Spleen (tissue), 11 donors: Measurements from ENCODE around the gene DGKB. TPM values are rescaled to one million over a fixed set of nuclear protein-coding genes. Genes with fewer than 3 reads are reported as not detected.

Experiments used
- DNase-seq: peaks from one replicate; pipeline ENCODE4 v3.0.0-alpha.2; 2020
- H3K27ac ChIP-seq, 8 donors: fragments of 200-600 bp; sonication (generic) in 7 of 8; 1 replicate in 4 of 8; 2 replicates in 4 of 8; pipeline versions ENCODE4 v1.5.0 to v1.8.0; 2016 to 2021; ENCODE audit warnings: inconsistent platforms in 4 of 8, mild to moderate bottlenecking in 4 of 8, moderate library complexity in 1 of 8
- H3K27me3 ChIP-seq, 7 donors: fragments of 200-600 bp; sonication (generic) in 6 of 7; replicated peaks in 1 of 7; 1 replicate in 4 of 7; 2 replicates in 3 of 7; pipeline versions ENCODE4 v1.5.0 to v1.8.0; 2016 to 2021; ENCODE audit warnings: inconsistent platforms in 3 of 7, mild to moderate bottlenecking in 1 of 7
- H3K36me3 ChIP-seq, 6 donors: fragments of 200-600 bp; sonication (generic) in 5 of 6; 1 replicate in 4 of 6; 2 replicates in 2 of 6; pipeline versions ENCODE4 v1.5.0 to v1.8.0; 2016 to 2021; ENCODE audit warnings: inconsistent platforms in 2 of 6
- H3K4me1 ChIP-seq, 6 donors: fragments of 200-600 bp; sonication (generic) in 5 of 6; 1 replicate in 3 of 6; 2 replicates in 3 of 6; pipeline versions ENCODE4 v1.5.0 to v1.8.0; 2016 to 2021; ENCODE audit warnings: inconsistent platforms in 3 of 6
- H3K4me3 ChIP-seq, 8 donors: fragments of 200-600 bp; sonication (generic) in 7 of 8; 1 replicate in 4 of 8; 2 replicates in 4 of 8; pipeline versions ENCODE4 v1.5.0 to v1.8.0; 2016 to 2021; ENCODE audit warnings: inconsistent platforms in 4 of 8, mild to moderate bottlenecking in 4 of 8, moderate library complexity in 2 of 8
- H3K9me3 ChIP-seq, 8 donors: fragments of 200-600 bp; sonication (generic) in 7 of 8; 1 replicate in 4 of 8; 2 replicates in 4 of 8; pipeline versions ENCODE4 v1.5.0 to v1.8.0; 2016 to 2021; ENCODE audit warnings: inconsistent platforms in 4 of 8
- POLR2A ChIP-seq, 3 donors: fragments of 450-650 bp; IDR thresholded peaks; one replicate each; pipeline ENCODE4 v1.5.1; 2017; ENCODE audit warnings: antibody characterized with exemption in 3 of 3, mild to moderate bottlenecking in 1 of 3
- POLR2AphosphoS5 ChIP-seq, 3 donors: sonication (generic); formaldehyde crosslinking; IDR thresholded peaks; one replicate each; pipeline ENCODE4 v1.5.1; 2017; ENCODE audit warnings: antibody characterized with exemption in 3 of 3
- WGBS, 5 donors: extraction: QIAGEN DNeasy Blood & Tissue Kit in 3 of 5; methylation state at CpG; one replicate each; pipeline versions ENCODE4 v1.1.5 to v1.1.7; 2013 to 2018; 5-methylcytosine and 5-hydroxymethylcytosine counted together
- intact Hi-C: fragments of 100-400 bp; cut with DNase I; formaldehyde crosslinking; loops from one replicate; pipeline ENCODE4 v1.15.0; 2023; ENCODE audit warnings: low total_unique reads
- polyA plus RNA-seq, 3 donors: library from polyadenylated mRNA; stranded (reverse); fragments of 200-250 nt; gene quantifications; one replicate each; pipeline ENCODE4 v1.2.1, GENCODE V29; 2013
- total RNA-seq, 7 donors: library from RNA; depleted of rRNA in 3 of 7; stranded (reverse); fragments of >200 nt in 3 of 7; fragmentation: NEBNext Ultra II Directional in 4 of 7; extraction: Animal tissue kit (Norgen Biotek cat#: 25700) in 4 of 7; gene quantifications; one replicate each; pipeline versions ENCODE4 v1.1.0 to v1.2.1, GENCODE V29; 2016 to 2021
- TF ChIP-seq, protein P1 (sequence below), 11 experiments: fragments of 200-600 bp in 7 of 11; fragments of 450-650 bp in 4 of 11; sonication (generic) in 4 of 11; IDR thresholded peaks in 8 of 11; conservative IDR thresholded peaks in 3 of 11; 1 replicate in 7 of 11; 2 replicates in 4 of 11; pipeline versions ENCODE4 v1.4.0 to v1.8.0; 2016 to 2021; ENCODE audit warnings: antibody characterized with exemption in 11 of 11, inconsistent platforms in 4 of 11, mild to moderate bottlenecking in 1 of 11
- donor health status: healthy with polysubstance abuse.
- donor health status: DM: no; HTN: no; CAD: no; lungs with moderate emphysema.
- donor health status: DM: no; HTN: no; CAD: no.
- donor health status: Bipolar disorder and iron deficiency.
- donor health status: healthy.
- donor health status: DM: no; HTN: no; CAD: no.
- donor health status: DM: yes; HTN: yes; CAD: no.

DGKB gene
- total and polyA plus RNA-seq, 10 donors: 0.02 to 0.26 (median 0.03) TPM; not detected in 6

- Histone ChIP-seq H3K27me3 (no peaks in the 10 kb centered on the region), H3K9me3 (peaks cover 0 to 33% (median 27%) of the 10 kb centered on the region in 8 donors), H3K4me3 (no peak overlapping the region), H3K27ac (peak overlapping the region in 5 of 8 donors; percentile 15 to 40 (median 33)), H3K4me1 (peaks cover 0 to 8% (median 0%) of the 10 kb centered on the region in 6 donors), H3K36me3 (no peaks in the 10 kb centered on the region)
- 57 to 87% (median 79%) methylated on average over 4 of the region's 4 CpGs for WGBS, 5 donors
- DNase-seq: no peak
- intact Hi-C loops: no loop called here
- no peak for TF ChIP-seq POLR2A (IDR thresholded peaks at IDR 0.05)
These were observed 154.8 kb downstream of the DGKB start for GRCh38 chr7:14747701-14748100.

DNA sequence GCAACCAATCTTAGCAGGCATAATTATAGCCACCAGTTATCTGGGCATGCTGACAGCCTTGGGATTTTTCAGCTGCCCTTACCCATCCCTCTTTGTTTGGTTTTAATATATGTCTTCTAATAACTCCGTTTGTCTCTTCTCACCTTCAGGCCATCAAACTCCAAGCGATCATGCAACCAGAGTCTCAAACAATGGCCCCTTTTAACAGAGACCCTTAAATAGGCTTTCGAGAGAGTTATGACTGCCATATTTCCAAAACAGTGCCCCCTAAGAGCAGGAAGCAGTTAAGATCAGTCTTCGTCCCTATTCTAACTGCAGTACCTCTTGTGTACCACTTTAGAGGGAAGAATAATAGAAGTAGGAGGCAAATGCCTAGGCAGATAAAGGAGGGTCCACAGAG, 157.5 kb downstream of the DGKB start:
- intact Hi-C loops: no loop called here
- peaks cover 0 to 8% (median 0%) of the 10 kb centered on the region in 6 donors for H3K4me1 ChIP-seq
- H3K9me3 ChIP-seq: peaks cover 0 to 58% (median 48%) of the 10 kb centered on the region in 8 donors
- H3K4me3 ChIP-seq: no peak overlapping the region
- TF ChIP-seq POLR2AphosphoS5 (IDR thresholded peaks at IDR 0.05): no peak
- TF ChIP-seq, protein P1, sequence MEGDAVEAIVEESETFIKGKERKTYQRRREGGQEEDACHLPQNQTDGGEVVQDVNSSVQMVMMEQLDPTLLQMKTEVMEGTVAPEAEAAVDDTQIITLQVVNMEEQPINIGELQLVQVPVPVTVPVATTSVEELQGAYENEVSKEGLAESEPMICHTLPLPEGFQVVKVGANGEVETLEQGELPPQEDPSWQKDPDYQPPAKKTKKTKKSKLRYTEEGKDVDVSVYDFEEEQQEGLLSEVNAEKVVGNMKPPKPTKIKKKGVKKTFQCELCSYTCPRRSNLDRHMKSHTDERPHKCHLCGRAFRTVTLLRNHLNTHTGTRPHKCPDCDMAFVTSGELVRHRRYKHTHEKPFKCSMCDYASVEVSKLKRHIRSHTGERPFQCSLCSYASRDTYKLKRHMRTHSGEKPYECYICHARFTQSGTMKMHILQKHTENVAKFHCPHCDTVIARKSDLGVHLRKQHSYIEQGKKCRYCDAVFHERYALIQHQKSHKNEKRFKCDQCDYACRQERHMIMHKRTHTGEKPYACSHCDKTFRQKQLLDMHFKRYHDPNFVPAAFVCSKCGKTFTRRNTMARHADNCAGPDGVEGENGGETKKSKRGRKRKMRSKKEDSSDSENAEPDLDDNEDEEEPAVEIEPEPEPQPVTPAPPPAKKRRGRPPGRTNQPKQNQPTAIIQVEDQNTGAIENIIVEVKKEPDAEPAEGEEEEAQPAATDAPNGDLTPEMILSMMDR (IDR thresholded peaks at IDR 0.05 in 8 of 11, conservative IDR thresholded peaks at IDR 0.05 in 3 of 11): no peak
- no peak for TF ChIP-seq POLR2A (IDR thresholded peaks at IDR 0.05)
- WGBS, 5 donors: 89 to 92% (median 89%) methylated on average over 4 of the region's 4 CpGs
- H3K36me3 ChIP-seq: no peaks in the 10 kb centered on the region
- no peak for DNase-seq
- H3K27me3 ChIP-seq: no peaks in the 10 kb centered on the region
- no peak overlapping the region for H3K27ac ChIP-seq

DNA sequence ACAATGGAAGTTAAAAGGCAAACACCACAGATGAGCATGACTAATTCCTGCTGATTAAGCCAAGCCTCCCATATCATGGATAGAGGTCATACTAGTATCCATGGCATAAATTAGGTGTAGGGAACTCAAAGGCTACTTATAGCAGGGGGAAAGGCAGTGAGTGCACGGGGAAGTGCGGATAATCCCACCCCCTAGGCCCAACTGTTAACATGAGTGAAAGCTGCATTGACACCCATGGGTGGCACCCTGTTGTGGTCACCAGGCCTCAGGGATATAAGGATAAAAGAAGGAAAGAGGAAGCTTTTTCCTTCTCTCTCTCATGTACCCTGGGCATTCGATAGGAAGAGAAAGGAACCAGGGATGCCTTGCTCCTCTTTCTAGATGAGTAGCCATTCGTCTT, 161.9 kb downstream of the DGKB start:
- H3K9me3 ChIP-seq: peaks cover 0 to 68% (median 53%) of the 10 kb centered on the region in 8 donors
- 80 to 95% (median 91%) methylated on average over 4 of the region's 4 CpGs for WGBS, 5 donors
- TF ChIP-seq, protein P1 (IDR thresholded peaks at IDR 0.05 in 8 of 11, conservative IDR thresholded peaks at IDR 0.05 in 3 of 11): no peak
- TF ChIP-seq POLR2A (IDR thresholded peaks at IDR 0.05) (no peak), POLR2AphosphoS5 (IDR thresholded peaks at IDR 0.05) (no peak)
- no peak overlapping the region for H3K27ac ChIP-seq
- intact Hi-C loops: no loop called here
- H3K36me3 ChIP-seq: no peaks in the 10 kb centered on the region
- no peaks in the 10 kb centered on the region for H3K27me3 ChIP-seq
- no peak overlapping the region for H3K4me3 ChIP-seq
- H3K4me1 ChIP-seq: no peaks in the 10 kb centered on the region
- no peak for DNase-seq

DNA sequence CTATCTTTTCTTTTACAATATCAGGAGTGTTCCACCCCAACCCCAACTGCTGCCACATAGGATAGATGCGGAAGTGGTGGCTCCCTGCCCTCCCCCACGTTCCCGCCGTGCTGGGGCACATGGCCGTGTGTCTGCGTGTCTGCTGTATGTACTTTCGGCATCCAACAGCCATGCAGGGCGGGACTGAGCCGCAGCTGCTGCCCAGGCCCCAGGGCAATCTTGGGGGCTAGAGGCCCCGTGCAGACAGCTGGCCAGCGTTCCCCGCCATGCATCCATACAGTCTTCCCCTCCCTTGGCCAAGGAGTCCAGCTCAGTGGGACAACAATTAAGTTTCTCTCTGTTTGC, 162.7 kb downstream of the DGKB start:
- H3K4me3 ChIP-seq: no peak overlapping the region
- no peaks in the 10 kb centered on the region for H3K4me1 ChIP-seq
- TF ChIP-seq POLR2AphosphoS5 (IDR thresholded peaks at IDR 0.05): no peak
- TF ChIP-seq, protein P1 (IDR thresholded peaks at IDR 0.05 in 8 of 11, conservative IDR thresholded peaks at IDR 0.05 in 3 of 11): no peak
- TF ChIP-seq POLR2A (IDR thresholded peaks at IDR 0.05): no peak
- no peak overlapping the region for H3K27ac ChIP-seq
- no peak for DNase-seq
- intact Hi-C loops: no loop called here
- WGBS, 5 donors: 92 to 96% (median 93%) methylated on average over 12 of the region's 12 CpGs
- no peaks in the 10 kb centered on the region for H3K36me3 ChIP-seq
- H3K9me3 ChIP-seq: peaks cover 0 to 60% (median 49%) of the 10 kb centered on the region in 8 donors
- no peaks in the 10 kb centered on the region for H3K27me3 ChIP-seq
